ENCODE data around the gene KDELR1.

Gene KDELR1

GRCh38 chr19:48391100-48392005 lies at the start of gene KDELR1:
Gene KDELR1, minus strand, starts transcription at chr19:48391551. Its CDS starts 193 bp downstream, at chr19:48391358.
- FAIRE-seq: no peak

- no peak for FAIRE-seq
Observed at GRCh38 chr19:48436586-48436985, 45.2 kb upstream of the KDELR1 start.

- FAIRE-seq: no peak
Observed at GRCh38 chr19:48433337-48433736, 42.0 kb upstream of the KDELR1 start.

GRCh38 chr19:48428670-48429069 lies 37.3 kb upstream of the KDELR1 start:
- no peak for FAIRE-seq

- no peak for FAIRE-seq
Observed at GRCh38 chr19:48424694-48425219, 33.4 kb upstream of the KDELR1 start.

- FAIRE-seq: no peak
Observed at GRCh38 chr19:48421548-48421947, 30.2 kb upstream of the KDELR1 start.

- FAIRE-seq: no peak
Observed at GRCh38 chr19:48419158-48419920, 28.0 kb upstream of the KDELR1 start.

GRCh38 chr19:48418317-48419064 lies 27.1 kb upstream of the KDELR1 start:
- FAIRE-seq: no peak

- FAIRE-seq: no peak
Observed at GRCh38 chr19:48417421-48417820, 26.1 kb upstream of the KDELR1 start.

- FAIRE-seq: no peak
Observed at GRCh38 chr19:48415806-48416221, 24.5 kb upstream of the KDELR1 start.

GRCh38 chr19:48415395-48415794 lies 24.0 kb upstream of the KDELR1 start:
- FAIRE-seq: no peak

GRCh38 chr19:48413879-48414587 lies 22.7 kb upstream of the KDELR1 start:
- no peak for FAIRE-seq

GRCh38 chr19:48405850-48406249 lies 14.5 kb upstream of the KDELR1 start:
- FAIRE-seq: no peak

GRCh38 chr19:48405010-48405659 lies 13.8 kb upstream of the KDELR1 start:
- no peak for FAIRE-seq

- FAIRE-seq: no peak
Observed at GRCh38 chr19:48403606-48404005, 12.3 kb upstream of the KDELR1 start.

- FAIRE-seq: no peak
Observed at GRCh38 chr19:48401287-48401686, 9.9 kb upstream of the KDELR1 start.

- FAIRE-seq: no peak
Observed at GRCh38 chr19:48400018-48400742, 8.8 kb upstream of the KDELR1 start.

- no peak for FAIRE-seq
Observed at GRCh38 chr19:48398375-48399235, 7.3 kb upstream of the KDELR1 start.

- FAIRE-seq: no peak
Observed at GRCh38 chr19:48398102-48398374, 6.7 kb upstream of the KDELR1 start.

All from A204.1 (cell line).